OCI-LY7 (cell line): Measurements from ENCODE around the gene AGMO. TPM values are rescaled to one million over a fixed set of nuclear protein-coding genes. Genes with fewer than 3 reads are reported as not detected.

Experiments
- BruUV-seq: library from RNA; stranded (reverse); fragments of 400-500 nt; replicated peaks from 2 replicates; lab custom pipeline; 2021; lab: Mats Ljungman, UMichigan
- CTCF ChIA-PET: fragments of 300-600 bp; sonication (Branson Sonifier 250); formaldehyde crosslinking; loops from one replicate; lab custom pipeline; 2022; ENCODE audit warnings: antibody characterized with exemption; ENCODE audit not compliant: unreplicated experiment; lab: Charles Lee
- POLR2A ChIA-PET: fragments of 300-600 bp; sonication (Branson Sonifier 250); formaldehyde crosslinking; loops from one replicate; lab custom pipeline; 2022; ENCODE audit warnings: antibody characterized with exemption; lab: Charles Lee
- DNase-seq: peaks from one replicate; pipeline ENCODE4 v3.0.0-alpha.2; 2015; ENCODE audit warnings: low spot score
- H2AFZ ChIP-seq: fragments of 200-600 bp; sonication (generic), shearing (Covaris generic); 2 replicates; pipeline ENCODE4 v1.6.1; 2014; ENCODE audit warnings: mild to moderate bottlenecking, antibody characterized with exemption, low read length, moderate library complexity
- H3K27ac ChIP-seq: fragments of 200-600 bp; sonication (generic); 2 replicates; pipeline ENCODE4 v1.5.1; 2014; ENCODE audit warnings: mixed run types, low read depth, mild to moderate bottlenecking, moderate library complexity, low read length, inconsistent platforms; ENCODE audit not compliant: poor library complexity, severe bottlenecking
- H3K36me3 ChIP-seq: fragments of 200-600 bp; sonication (generic); 2 replicates; pipeline ENCODE4 v1.6.1; 2014; ENCODE audit warnings: mild to moderate bottlenecking, antibody characterized with exemption, low read length, moderate library complexity, mixed read lengths; ENCODE audit not compliant: insufficient read depth
- H3K4me1 ChIP-seq: fragments of 200-600 bp; sonication (generic); 2 replicates; pipeline ENCODE4 v1.5.1; 2014; ENCODE audit warnings: mild to moderate bottlenecking, low read length; ENCODE audit not compliant: insufficient read depth, poor library complexity, severe bottlenecking
- H3K4me2 ChIP-seq: fragments of 200-600 bp; sonication (generic); 2 replicates; pipeline ENCODE4 v1.6.1; 2014; ENCODE audit warnings: mild to moderate bottlenecking, low read length
- H3K4me3 ChIP-seq: fragments of 200-600 bp; sonication (generic); 2 replicates; pipeline ENCODE4 v1.5.1; 2014; ENCODE audit warnings: mild to moderate bottlenecking, low read depth, low read length; ENCODE audit not compliant: poor library complexity, severe bottlenecking
- H3K79me2 ChIP-seq: fragments of 200-600 bp; sonication (generic); 2 replicates; pipeline ENCODE4 v1.6.1; 2016; ENCODE audit warnings: low read depth, mild to moderate bottlenecking, low read length, moderate library complexity, mixed read lengths; ENCODE audit not compliant: insufficient read depth
- H3K9me2 ChIP-seq: fragments of 200-600 bp; sonication (generic); 2 replicates; pipeline ENCODE4 v1.6.1; 2016; ENCODE audit warnings: mild to moderate bottlenecking, low read length, mixed read lengths; ENCODE audit not compliant: insufficient read depth
- H3K9me3 ChIP-seq: fragments of 200-600 bp; sonication (generic); 2 replicates; pipeline ENCODE4 v1.6.1; 2014; ENCODE audit warnings: mild to moderate bottlenecking, mixed run types, low read length, mixed read lengths
- H4K20me1 ChIP-seq: fragments of 200-600 bp; sonication (generic); 2 replicates; pipeline ENCODE4 v1.6.1; 2014; ENCODE audit warnings: mild to moderate bottlenecking, antibody characterized with exemption, low read length, moderate library complexity, mixed read lengths; ENCODE audit not compliant: insufficient read depth
- EZH2phosphoT487 ChIP-seq: fragments of 200-600 bp; sonication (generic); IDR thresholded peaks from 2 replicates; pipeline ENCODE4 v1.6.1; 2018; ENCODE audit warnings: low read depth, borderline replicate concordance, mild to moderate bottlenecking, mixed run types, antibody characterized with exemption, low read length, moderate library complexity, mixed read lengths
- intact Hi-C: fragments of 100-400 bp; cut with micrococcal nuclease; formaldehyde crosslinking; loops from one replicate; pipeline ENCODE4 v1.10.0; 2022; ENCODE audit not compliant: unreplicated experiment
- total RNA-seq, 2 experiments: library from RNA; depleted of rRNA in 1 of 2; stranded (reverse); fragments of >200 nt in 1 of 2; shearing (Covaris generic) in 1 of 2; gene quantifications; 2 replicates each; pipeline ENCODE4 v1.2.3, GENCODE V29; 2014 to 2022
- TF ChIP-seq, protein P1 (sequence below): fragments of 200-600 bp; sonication (generic); conservative IDR thresholded peaks from 2 replicates; pipeline ENCODE4 v1.5.1; 2014; ENCODE audit warnings: mild to moderate bottlenecking, antibody characterized with exemption, low read length, moderate library complexity, mixed read lengths

The AGMO gene
- total RNA-seq, 2 experiments from 2014 or later, result not detected

DNA sequence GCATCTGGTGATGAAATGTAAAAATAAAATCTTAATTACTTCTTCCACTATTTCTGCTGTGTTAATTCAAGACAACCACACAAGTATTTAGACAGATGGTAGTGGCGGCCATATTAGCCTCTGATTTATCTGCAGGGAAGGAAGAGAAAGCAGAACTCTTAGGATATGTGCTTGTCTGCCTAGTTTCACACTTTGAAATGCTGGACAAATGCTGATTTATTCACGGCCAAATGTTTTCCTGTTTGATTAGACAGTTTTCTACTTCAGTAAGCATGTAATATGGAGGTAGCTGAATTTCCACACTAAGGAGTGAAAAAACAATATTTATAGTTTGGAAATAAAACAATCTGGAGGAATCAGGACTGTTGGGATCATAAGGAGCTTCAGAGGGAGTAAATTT is 158.1 kb downstream of the AGMO start:
- H3K9me3 ChIP-seq, result no peaks in the 10 kb centered on the region
- no peak overlapping the region for H3K4me2 ChIP-seq
- no peak for DNase-seq
- TF ChIP-seq, protein P1, sequence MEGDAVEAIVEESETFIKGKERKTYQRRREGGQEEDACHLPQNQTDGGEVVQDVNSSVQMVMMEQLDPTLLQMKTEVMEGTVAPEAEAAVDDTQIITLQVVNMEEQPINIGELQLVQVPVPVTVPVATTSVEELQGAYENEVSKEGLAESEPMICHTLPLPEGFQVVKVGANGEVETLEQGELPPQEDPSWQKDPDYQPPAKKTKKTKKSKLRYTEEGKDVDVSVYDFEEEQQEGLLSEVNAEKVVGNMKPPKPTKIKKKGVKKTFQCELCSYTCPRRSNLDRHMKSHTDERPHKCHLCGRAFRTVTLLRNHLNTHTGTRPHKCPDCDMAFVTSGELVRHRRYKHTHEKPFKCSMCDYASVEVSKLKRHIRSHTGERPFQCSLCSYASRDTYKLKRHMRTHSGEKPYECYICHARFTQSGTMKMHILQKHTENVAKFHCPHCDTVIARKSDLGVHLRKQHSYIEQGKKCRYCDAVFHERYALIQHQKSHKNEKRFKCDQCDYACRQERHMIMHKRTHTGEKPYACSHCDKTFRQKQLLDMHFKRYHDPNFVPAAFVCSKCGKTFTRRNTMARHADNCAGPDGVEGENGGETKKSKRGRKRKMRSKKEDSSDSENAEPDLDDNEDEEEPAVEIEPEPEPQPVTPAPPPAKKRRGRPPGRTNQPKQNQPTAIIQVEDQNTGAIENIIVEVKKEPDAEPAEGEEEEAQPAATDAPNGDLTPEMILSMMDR, result no peak
- TF ChIP-seq EZH2phosphoT487, result no peak
- H3K4me1 ChIP-seq, result no peaks in the 10 kb centered on the region
- CTCF ChIA-PET, result no interaction called here
- no peaks in the 10 kb centered on the region for H4K20me1 ChIP-seq
- intact Hi-C loops, result no loop called here
- no peak overlapping the region for H3K4me3 ChIP-seq
- BruUV-seq, result no TSS peak
- H2AFZ ChIP-seq, result no peak overlapping the region
- POLR2A ChIA-PET, result interaction anchor here (0.6 kb wide), 1 partner anchor 144 kb away, joined by 3 read pairs; no protein-coding TSS in a partner anchor
- H3K27ac ChIP-seq, result no peak overlapping the region
- H3K79me2 ChIP-seq, result no peaks in the 10 kb centered on the region
- H3K36me3 ChIP-seq, result no peaks in the 10 kb centered on the region
- H3K9me2 ChIP-seq, result no peaks in the 10 kb centered on the region

DNA sequence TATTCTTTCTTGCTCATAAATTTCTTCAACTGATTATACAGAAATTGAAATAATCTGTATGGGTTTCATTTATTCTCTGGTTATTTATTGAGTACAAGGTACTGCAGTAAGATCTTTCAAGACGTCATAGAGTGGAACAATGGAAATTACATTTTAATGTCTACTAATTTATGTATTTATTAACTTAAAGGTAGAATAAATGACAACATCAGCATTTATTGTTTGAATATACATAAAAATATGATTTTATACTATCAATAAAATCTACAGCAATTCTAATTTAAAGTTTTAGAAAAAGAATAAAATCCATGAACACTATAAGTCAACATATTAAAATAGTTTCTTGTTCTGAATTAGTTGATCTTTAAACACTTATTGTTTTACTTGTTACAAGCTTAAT is 158.5 kb downstream of the AGMO start:
- H3K9me3 ChIP-seq, result no peaks in the 10 kb centered on the region
- H3K9me2 ChIP-seq, result no peaks in the 10 kb centered on the region
- CTCF ChIA-PET, result no interaction called here
- no peak overlapping the region for H2AFZ ChIP-seq
- H3K36me3 ChIP-seq, result no peaks in the 10 kb centered on the region
- BruUV-seq, result no TSS peak
- POLR2A ChIA-PET, result interaction anchor here (0.6 kb wide), 1 partner anchor 144 kb away, joined by 3 read pairs; no protein-coding TSS in a partner anchor
- H3K79me2 ChIP-seq, result no peaks in the 10 kb centered on the region
- H4K20me1 ChIP-seq, result no peaks in the 10 kb centered on the region
- intact Hi-C loops, result no loop called here
- H3K4me3 ChIP-seq, result no peak overlapping the region
- DNase-seq, result no peak
- no peaks in the 10 kb centered on the region for H3K4me1 ChIP-seq
- no peak overlapping the region for H3K4me2 ChIP-seq
- TF ChIP-seq, protein P1, result no peak
- no peak for TF ChIP-seq EZH2phosphoT487
- no peak overlapping the region for H3K27ac ChIP-seq

DNA sequence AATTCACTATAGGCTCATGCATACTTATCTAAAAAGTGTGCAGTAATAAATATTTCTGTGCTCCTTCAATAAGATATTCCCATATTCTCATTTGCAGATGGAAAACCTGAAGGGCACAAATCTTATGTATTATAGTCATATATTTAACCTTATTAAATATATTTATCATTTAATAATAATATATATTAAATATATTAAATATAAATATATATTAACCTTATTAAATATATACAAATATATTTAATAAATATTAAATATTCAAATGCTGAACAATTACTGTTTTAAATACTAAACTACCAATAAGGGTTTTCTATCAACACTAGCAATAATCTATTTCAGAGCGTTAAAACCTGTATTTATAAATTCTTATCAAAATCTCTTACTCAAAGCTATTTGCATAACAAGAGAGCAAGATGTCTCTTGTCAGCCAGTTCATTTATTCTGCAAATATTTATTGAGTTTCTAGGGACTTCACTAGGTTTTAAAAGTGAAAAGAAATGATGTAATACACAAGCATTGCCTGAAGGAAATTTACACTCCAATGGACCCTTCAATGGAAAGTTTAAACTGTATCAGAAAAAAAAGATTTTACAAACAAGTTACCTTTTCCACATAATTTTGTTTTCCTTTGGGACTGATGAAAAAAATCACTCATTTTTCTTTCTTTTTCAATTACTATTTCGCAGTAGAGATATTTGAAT is 159.2 kb downstream of the AGMO start:
- no peak overlapping the region for H3K27ac ChIP-seq
- H2AFZ ChIP-seq, result no peak overlapping the region
- no peaks in the 10 kb centered on the region for H3K36me3 ChIP-seq
- H3K4me3 ChIP-seq, result no peak overlapping the region
- CTCF ChIA-PET, result no interaction called here
- no peaks in the 10 kb centered on the region for H3K9me2 ChIP-seq
- DNase-seq, result no peak
- no peaks in the 10 kb centered on the region for H4K20me1 ChIP-seq
- intact Hi-C loops, result no loop called here
- POLR2A ChIA-PET, result no interaction called here
- H3K9me3 ChIP-seq, result no peaks in the 10 kb centered on the region
- H3K4me1 ChIP-seq, result no peaks in the 10 kb centered on the region
- TF ChIP-seq EZH2phosphoT487, result no peak
- TF ChIP-seq, protein P1, result no peak
- H3K79me2 ChIP-seq, result no peaks in the 10 kb centered on the region
- no peak overlapping the region for H3K4me2 ChIP-seq
- no TSS peak for BruUV-seq
